GM12891 (cell line): Measurements from ENCODE around the gene SQSTM1.

Experiments
- PAX5 ChIP-seq: IDR thresholded peaks from 2 replicates; pipeline ENCODE4 v1.6.1; 2011; ENCODE audit warnings: low read length, moderate library complexity, mild to moderate bottlenecking; ENCODE audit not compliant: insufficient read depth, severe bottlenecking
- POLR2A ChIP-seq: IDR thresholded peaks from 2 replicates; pipeline ENCODE4 v1.6.1; 2011; ENCODE audit warnings: low read depth, low read length, control low read depth
- POLR2AphosphoS5 ChIP-seq: IDR thresholded peaks from 2 replicates; pipeline ENCODE4 v1.6.1; 2011; ENCODE audit warnings: low read depth, low read length, control low read depth
- TAF1 ChIP-seq: IDR thresholded peaks from 2 replicates; pipeline ENCODE4 v1.6.1; 2011; ENCODE audit warnings: low read depth, low read length, control low read depth

DNA sequence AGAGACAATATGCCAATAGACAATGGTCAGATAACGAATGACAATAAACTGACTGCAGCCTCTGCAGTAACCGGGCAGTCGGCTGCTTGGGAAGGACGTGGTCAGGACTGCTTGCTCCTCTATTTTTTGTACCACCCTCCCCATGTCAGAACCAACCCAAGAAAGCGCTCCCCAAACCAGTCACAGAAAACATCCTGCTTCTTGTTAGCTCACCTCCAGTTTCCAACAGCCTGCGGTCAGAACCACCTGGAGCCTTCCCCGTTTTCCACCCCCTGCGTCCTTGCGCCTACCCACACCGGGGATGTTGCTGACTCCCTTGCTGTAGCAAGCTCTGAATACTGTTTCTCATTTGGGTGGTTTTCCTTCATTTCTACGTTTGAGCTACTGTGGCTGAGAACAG, 39.6 kb downstream of the SQSTM1 start:
- TF ChIP-seq POLR2A (no peak), TAF1 (no peak), POLR2AphosphoS5 (no peak), PAX5 (no peak)
